AG09309 (cell line): Measurements from ENCODE around the gene EIPR1.

Experiments used
- DNase-seq: peaks from one replicate; pipeline ENCODE4 v3.0.0-alpha.2; 2010; ENCODE audit warnings: low read depth
- H3K4me3 ChIP-seq: 2 replicates; pipeline ENCODE4 v1.5.1; 2011; ENCODE audit warnings: mild to moderate bottlenecking, low read depth, low read length, moderate library complexity; ENCODE audit not compliant: control insufficient read depth
- CTCF ChIP-seq: IDR thresholded peaks from 2 replicates; pipeline ENCODE4 v1.5.1; 2011; ENCODE audit warnings: mild to moderate bottlenecking, low read depth, low read length, inconsistent platforms; ENCODE audit not compliant: insufficient read depth, control insufficient read depth; ENCODE audit errors: missing control alignments

The EIPR1 gene

GRCh38 chr2:3340144-3340543, 37.5 kb downstream of the EIPR1 start:
- H3K4me3 ChIP-seq, result no peak overlapping the region
- no peak for DNase-seq
- no peak for TF ChIP-seq CTCF

- TF ChIP-seq CTCF, result no peak
- no peak for DNase-seq
- H3K4me3 ChIP-seq, result no peak overlapping the region
Measured at GRCh38 chr2:3338340-3338739, 39.3 kb downstream of the EIPR1 start.

GRCh38 chr2:3336844-3337243, 40.8 kb downstream of the EIPR1 start:
- no peak for TF ChIP-seq CTCF
- no peak overlapping the region for H3K4me3 ChIP-seq
- DNase-seq, result no peak

- no peak for TF ChIP-seq CTCF
- DNase-seq, result no peak
- no peak overlapping the region for H3K4me3 ChIP-seq
Measured at GRCh38 chr2:3334392-3335345, 42.9 kb downstream of the EIPR1 start.

- no peak overlapping the region for H3K4me3 ChIP-seq
- TF ChIP-seq CTCF, result no peak
Measured at GRCh38 chr2:3332133-3332532, 45.5 kb downstream of the EIPR1 start.

GRCh38 chr2:3329491-3329890, 48.1 kb downstream of the EIPR1 start:
- DNase-seq, result no peak
- TF ChIP-seq CTCF, result no peak
- no peak overlapping the region for H3K4me3 ChIP-seq

More at GRCh38 chr2:3332133-3332532, 45.5 kb downstream of the EIPR1 start:
- no peak for DNase-seq
